Psoas muscle (tissue), 8 donors: ENCODE measurements around the gene GRK5. TPM values are rescaled to one million over a fixed set of nuclear protein-coding genes. Genes with fewer than 3 reads are reported as not detected.

Experiments
- ATAC-seq, 4 donors: fragments of 200-7000 bp; cut with Tn5 transposase; one replicate each; pipeline ENCODE4 v1.9.1; 2020; ENCODE audit warnings: moderate library complexity in 3 of 4, mild to moderate bottlenecking in 2 of 4
- DNase-seq, 2 donors: peaks; one replicate each; pipeline ENCODE4 v3.0.0-alpha.2; 2020
- H3K27ac ChIP-seq: fragments of 200-600 bp; one replicate; pipeline ENCODE4 v1.8.0; 2022
- H3K27me3 ChIP-seq, 3 donors: fragments of 200-600 bp in 1 of 3; one replicate each; pipeline versions ENCODE4 v1.6.1 to v1.8.0; 2013 to 2022; ENCODE audit warnings: low read length in 2 of 3, mild to moderate bottlenecking in 2 of 3, moderate library complexity in 1 of 3; ENCODE audit not compliant: insufficient read depth in 3 of 3
- H3K36me3 ChIP-seq, 2 donors: fragments of 200-600 bp in 1 of 2; one replicate each; pipeline versions ENCODE4 v1.6.1 to v1.8.0; 2013 to 2022; ENCODE audit warnings: low read depth in 1 of 2, mild to moderate bottlenecking in 1 of 2, moderate library complexity in 1 of 2; ENCODE audit not compliant: insufficient read depth in 1 of 2
- H3K4me1 ChIP-seq: fragments of 200-600 bp; one replicate; pipeline ENCODE4 v1.8.0; 2022
- H3K4me3 ChIP-seq: fragments of 200-600 bp; one replicate; pipeline ENCODE4 v1.8.0; 2022; ENCODE audit warnings: mild to moderate bottlenecking
- H3K9me3 ChIP-seq: fragments of 200-600 bp; one replicate; pipeline ENCODE4 v1.8.0; 2022
- WGBS, 3 donors: extraction: QIAGEN DNeasy Blood & Tissue Kit; methylation state at CpG; one replicate each; pipeline versions ENCODE4 v1.1.6 to v1.1.7; 2013; 5-methylcytosine and 5-hydroxymethylcytosine counted together
- intact Hi-C, 2 donors: fragments of 100-400 bp; cut with DNase I; formaldehyde crosslinking; loops; one replicate each; pipeline versions ENCODE4 v1.11.0 to v1.14.2; 2022
- polyA plus RNA-seq, 3 donors: library from polyadenylated mRNA; stranded (reverse); fragments of 200-250 nt; gene quantifications; one replicate each; pipeline ENCODE4 v1.2.3, GENCODE V29; 2013
- total RNA-seq, 4 donors: library from RNA; stranded (reverse); fragmentation: NEBNext Ultra II Directional in 2 of 4; extraction: Animal tissue kit (Norgen Biotek cat#: 25700) in 2 of 4; gene quantifications; one replicate each; pipeline versions ENCODE4 v1.2.1 to v1.2.4, GENCODE V29; 2021 to 2023
- TF ChIP-seq, protein P1 (sequence below): fragments of 200-600 bp; IDR thresholded peaks from one replicate; pipeline ENCODE4 v1.8.0; 2022; ENCODE audit warnings: antibody characterized with exemption
- donor health status: healthy with polysubstance abuse.
- donor health status: DM: no; HTN: no; CAD: no; lungs with moderate emphysema.
- donor health status: Bipolar disorder and iron deficiency.
- donor health status: healthy.
- donor health status: DM: yes; HTN: yes; CAD: no.
- donor health status: DM: no; HTN: no; CAD: no.
- donor health status: DM: no; HTN: no; CAD: no.
- donor health status: DM: yes; HTN: yes; CAD: no.

The GRK5 gene
- total and polyA plus RNA-seq, 7 donors = 7.0 to 15.5 (median 8.0) TPM

DNA sequence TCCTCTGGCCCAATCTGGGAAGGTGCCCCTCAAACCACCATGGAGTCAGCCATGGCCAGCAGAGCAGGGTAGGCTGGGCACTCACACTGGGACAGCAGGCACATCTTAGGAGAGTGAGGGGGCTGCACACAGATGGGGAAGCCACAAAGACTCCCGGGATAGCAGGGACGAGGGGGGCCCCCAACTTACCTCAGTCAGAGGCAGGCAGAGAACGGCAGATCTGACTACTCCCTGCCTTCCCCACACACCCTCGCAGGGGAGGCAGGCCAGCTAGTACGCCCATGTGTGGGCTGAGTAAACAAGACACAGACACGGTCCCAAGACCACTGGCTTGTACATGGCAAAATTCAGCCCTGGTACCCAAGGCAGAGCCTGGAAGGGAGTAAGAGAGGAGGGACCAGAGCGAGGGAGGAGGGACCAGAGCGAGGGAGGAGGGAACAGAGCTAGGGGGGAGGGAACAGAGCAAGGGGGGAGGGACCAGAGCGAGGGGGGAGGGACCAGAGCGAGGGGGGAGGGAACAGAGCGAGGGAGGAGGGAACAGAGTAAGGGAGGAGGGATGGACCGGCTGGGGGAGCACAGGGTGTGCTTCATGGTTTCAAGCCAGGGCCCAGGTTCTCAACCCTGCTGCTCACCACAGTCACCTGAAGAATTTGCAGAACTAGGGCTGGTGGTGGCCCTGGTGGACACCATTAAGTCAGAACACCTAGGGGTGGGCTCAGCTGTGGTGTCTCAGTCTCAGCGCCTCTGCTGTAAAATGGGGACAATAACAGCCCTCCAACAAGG, 261.4 kb downstream of the GRK5 start:
- Histone ChIP-seq H3K4me1 (no peaks in the 10 kb centered on the region), H3K27me3 (peaks cover 0 to 15% (median 3%) of the 10 kb centered on the region in 3 donors), H3K27ac (no peak overlapping the region), H3K36me3 (no peaks in the 10 kb centered on the region), H3K4me3 (no peak overlapping the region), H3K9me3 (no peaks in the 10 kb centered on the region)
- DNase-seq (no peak), ATAC-seq (no peak)
- 72 to 83% (median 75%) methylated on average over 13 of the region's 13 CpGs for WGBS, 3 donors
- TF ChIP-seq, protein P1, sequence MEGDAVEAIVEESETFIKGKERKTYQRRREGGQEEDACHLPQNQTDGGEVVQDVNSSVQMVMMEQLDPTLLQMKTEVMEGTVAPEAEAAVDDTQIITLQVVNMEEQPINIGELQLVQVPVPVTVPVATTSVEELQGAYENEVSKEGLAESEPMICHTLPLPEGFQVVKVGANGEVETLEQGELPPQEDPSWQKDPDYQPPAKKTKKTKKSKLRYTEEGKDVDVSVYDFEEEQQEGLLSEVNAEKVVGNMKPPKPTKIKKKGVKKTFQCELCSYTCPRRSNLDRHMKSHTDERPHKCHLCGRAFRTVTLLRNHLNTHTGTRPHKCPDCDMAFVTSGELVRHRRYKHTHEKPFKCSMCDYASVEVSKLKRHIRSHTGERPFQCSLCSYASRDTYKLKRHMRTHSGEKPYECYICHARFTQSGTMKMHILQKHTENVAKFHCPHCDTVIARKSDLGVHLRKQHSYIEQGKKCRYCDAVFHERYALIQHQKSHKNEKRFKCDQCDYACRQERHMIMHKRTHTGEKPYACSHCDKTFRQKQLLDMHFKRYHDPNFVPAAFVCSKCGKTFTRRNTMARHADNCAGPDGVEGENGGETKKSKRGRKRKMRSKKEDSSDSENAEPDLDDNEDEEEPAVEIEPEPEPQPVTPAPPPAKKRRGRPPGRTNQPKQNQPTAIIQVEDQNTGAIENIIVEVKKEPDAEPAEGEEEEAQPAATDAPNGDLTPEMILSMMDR = no peak
- intact Hi-C loops = no loop called here

- Histone ChIP-seq H3K9me3 (no peaks in the 10 kb centered on the region), H3K27me3 (peaks cover 0 to 15% (median 3%) of the 10 kb centered on the region in 3 donors), H3K4me1 (no peaks in the 10 kb centered on the region), H3K27ac (no peak overlapping the region), H3K36me3 (no peaks in the 10 kb centered on the region), H3K4me3 (no peak overlapping the region)
- 90 to 91% (median 91%) methylated on average over 8 of the region's 8 CpGs for WGBS, 3 donors
- TF ChIP-seq, protein P1 = no peak
- no peak for ATAC-seq
- intact Hi-C loops = no loop called here
- no peak for DNase-seq
Observed at GRCh38 chr10:119469325-119469707, 261.9 kb downstream of the GRK5 start.

GRCh38 chr10:119469846-119470245, 262.5 kb downstream of the GRK5 start:
- Histone ChIP-seq H3K4me1 (no peaks in the 10 kb centered on the region), H3K27me3 (peaks cover 0 to 15% (median 3%) of the 10 kb centered on the region in 3 donors), H3K9me3 (no peaks in the 10 kb centered on the region), H3K4me3 (no peak overlapping the region), H3K36me3 (no peaks in the 10 kb centered on the region), H3K27ac (no peak overlapping the region)
- WGBS, 3 donors = 56 to 63% (median 62%) methylated on average over 7 of the region's 7 CpGs
- no peak for ATAC-seq
- no peak for DNase-seq
- intact Hi-C loops = no loop called here
- TF ChIP-seq, protein P1 = no peak

DNA sequence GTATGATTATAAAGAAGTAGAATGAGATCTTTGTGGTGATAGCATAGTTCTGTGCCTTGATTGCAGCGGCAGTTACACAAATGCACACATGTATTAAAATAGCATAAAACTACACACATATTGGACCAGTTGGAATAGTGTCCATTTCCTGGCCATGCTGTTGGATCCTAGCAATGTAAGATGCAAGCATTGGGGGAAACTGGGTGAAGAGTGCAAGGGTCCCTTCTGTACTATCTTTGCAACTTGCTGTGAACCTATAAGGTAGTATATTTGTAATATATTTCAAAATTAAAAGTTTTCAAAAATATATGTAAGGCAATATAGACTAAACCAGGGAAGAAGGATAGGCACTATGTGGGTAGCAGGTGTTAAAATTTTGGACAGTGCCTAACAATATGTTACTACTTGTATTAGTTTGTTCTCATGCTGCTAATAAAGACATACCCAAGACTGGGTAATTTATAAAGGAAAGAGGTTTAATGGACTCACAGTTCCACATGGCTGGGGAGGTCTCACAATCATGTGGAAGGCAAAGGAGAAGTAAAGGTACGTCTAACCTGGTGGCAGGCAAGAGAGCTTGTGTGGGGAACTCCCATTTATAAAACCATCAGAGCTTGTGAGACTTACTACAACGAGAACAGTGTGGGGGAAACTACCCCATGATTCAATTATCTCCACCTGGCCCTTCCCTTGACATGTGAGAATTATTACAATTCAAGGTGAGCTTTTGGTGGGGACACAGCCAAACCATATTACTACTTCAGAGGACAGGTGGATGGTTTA, 263.7 kb downstream of the GRK5 start:
- intact Hi-C loops = no loop called here
- WGBS, 3 donors = 73 to 81% (median 74%) methylated on average over 3 of the region's 3 CpGs
- ATAC-seq = no peak

More for the DNA sequence above, 263.7 kb downstream of the GRK5 start:
- DNase-seq = no peak
- Histone ChIP-seq H3K27ac (no peak overlapping the region), H3K36me3 (no peaks in the 10 kb centered on the region), H3K9me3 (no peaks in the 10 kb centered on the region), H3K4me1 (no peaks in the 10 kb centered on the region), H3K27me3 (peaks cover 0 to 18% (median 1%) of the 10 kb centered on the region in 3 donors), H3K4me3 (no peak overlapping the region)
- TF ChIP-seq, protein P1 = no peak
